ENCODE measurements around the gene UBE2E1.
"Not testable (repeated sequence)": the region's sequence is repeated elsewhere in the genome, so short reads cannot be mapped to it uniquely, and the experiment has no call there.

- not testable (repeated sequence) for TF ChIP-seq SP1 (IDR thresholded peaks at IDR 0.05); FOXA1 (IDR thresholded peaks at IDR 0.05); FOXM1 (IDR thresholded peaks at IDR 0.05; ENCODE audit: borderline replicate concordance)
Measured at GRCh38 chr3:23870663-23871043, 64.9 kb downstream of the UBE2E1 start.
